A673 (cell line): ENCODE measurements around the gene ADGRL2. TPM values are rescaled to one million over a fixed set of nuclear protein-coding genes. Genes with fewer than 3 reads are reported as not detected.

Experiments used
- BruUV-seq: library from RNA; stranded (reverse); fragments of 400-500 nt; replicated peaks from 2 replicates; lab custom pipeline; 2021; lab: Mats Ljungman, UMichigan
- CTCF ChIA-PET: fragments of 300-600 bp; sonication (Branson Sonifier 250); formaldehyde crosslinking; loops from one replicate; lab custom pipeline; 2022; ENCODE audit warnings: antibody characterized with exemption; lab: Charles Lee
- POLR2A ChIA-PET: fragments of 300-600 bp; sonication (Branson Sonifier 250); formaldehyde crosslinking; loops from one replicate; lab custom pipeline; 2022; ENCODE audit warnings: antibody characterized with exemption; ENCODE audit not compliant: low non-redundant PET; lab: Charles Lee
- DNase-seq: peaks from one replicate; pipeline ENCODE4 v3.0.0-alpha.2; 2015; ENCODE audit warnings: low spot score
- H3K27ac ChIP-seq: fragments of 200-600 bp; sonication (generic); 2 replicates; pipeline ENCODE4 v1.5.1; 2016; ENCODE audit warnings: mixed run types, low read depth, mild to moderate bottlenecking, mixed read lengths, antibody characterized with exemption, low read length; ENCODE audit not compliant: poor library complexity, severe bottlenecking
- H3K27me3 ChIP-seq: fragments of 200-600 bp; sonication (generic); replicated peaks from 2 replicates; pipeline ENCODE4 v1.6.1; 2017; ENCODE audit warnings: mixed run types, low read depth, mild to moderate bottlenecking, mixed read lengths, antibody characterized with exemption, low read length; ENCODE audit not compliant: insufficient read depth, poor library complexity
- H3K36me3 ChIP-seq: fragments of 200-600 bp; sonication (generic); 2 replicates; pipeline ENCODE4 v1.6.1; 2016; ENCODE audit warnings: mixed run types, mild to moderate bottlenecking, mixed read lengths, antibody characterized with exemption, low read length; ENCODE audit not compliant: insufficient read depth, poor library complexity, severe bottlenecking
- H3K4me1 ChIP-seq: fragments of 200-600 bp; sonication (generic); 2 replicates; pipeline ENCODE4 v1.6.1; 2017; ENCODE audit warnings: mixed run types, mild to moderate bottlenecking, mixed read lengths, antibody characterized with exemption, low read length; ENCODE audit not compliant: insufficient read depth, poor library complexity, severe bottlenecking
- H3K4me3 ChIP-seq: fragments of 200-600 bp; sonication (generic); 2 replicates; pipeline ENCODE4 v1.5.1; 2016; ENCODE audit warnings: low read depth, mixed run types, mild to moderate bottlenecking, mixed read lengths, low read length; ENCODE audit not compliant: poor library complexity, severe bottlenecking
- H3K9me3 ChIP-seq: fragments of 200-600 bp; sonication (generic); 2 replicates; pipeline ENCODE4 v1.6.1; 2016; ENCODE audit warnings: mixed run types, low read depth, mild to moderate bottlenecking, mixed read lengths, antibody characterized with exemption, low read length; ENCODE audit not compliant: poor library complexity, severe bottlenecking
- EZH2 ChIP-seq: fragments of 200-600 bp; sonication (generic); IDR thresholded peaks from 2 replicates; pipeline ENCODE4 v1.6.1; 2017; ENCODE audit warnings: borderline replicate concordance, low read depth, mild to moderate bottlenecking, mixed read lengths, antibody characterized with exemption, low read length; ENCODE audit not compliant: poor library complexity, severe bottlenecking
- intact Hi-C: fragments of 100-400 bp; cut with micrococcal nuclease; formaldehyde crosslinking; loops from one replicate; pipeline ENCODE4 v1.10.0; 2022; ENCODE audit not compliant: unreplicated experiment
- total RNA-seq: library from RNA; stranded (reverse); gene quantifications from 2 replicates; pipeline ENCODE4 v1.2.3, GENCODE V29; 2021
- TF ChIP-seq, protein P1 (sequence below): fragments of 300-800, 200-600 bp; sonication (generic); conservative IDR thresholded peaks from 2 replicates; pipeline ENCODE4 v1.5.1; 2017; ENCODE audit warnings: low read depth, mild to moderate bottlenecking, antibody characterized with exemption, low read length, moderate library complexity, mixed read lengths

Gene ADGRL2
- total RNA-seq, 1 experiment from 2014 or later: 1.5 TPM

DNA sequence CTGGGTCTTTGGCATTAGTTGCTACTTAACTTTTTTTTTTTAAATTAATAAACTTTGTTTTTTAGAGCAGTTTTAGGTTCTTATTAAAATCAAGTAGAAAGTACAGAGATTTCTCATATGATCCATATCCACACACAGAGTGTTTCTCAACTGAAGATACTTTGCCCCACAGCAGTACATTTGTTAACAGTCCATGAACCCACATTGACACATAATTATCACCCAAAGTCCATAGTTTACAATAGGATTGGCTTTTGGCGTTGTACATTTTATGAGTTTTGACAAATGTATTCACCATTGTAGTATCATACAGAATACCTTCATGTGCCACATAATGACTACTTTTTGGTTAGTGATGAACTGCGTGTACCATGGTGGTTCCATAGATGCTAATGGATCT is 106.8 kb downstream of the ADGRL2 start:
- Histone ChIP-seq H3K9me3 (no peaks in the 10 kb centered on the region), H3K4me3 (no peak overlapping the region), H3K36me3 (no peaks in the 10 kb centered on the region), H3K27ac (no peak overlapping the region), H3K27me3 (no peaks in the 10 kb centered on the region), H3K4me1 (no peaks in the 10 kb centered on the region)
- ChIA-PET CTCF (no interaction called here), POLR2A (no interaction called here)
- TF ChIP-seq EZH2: no peak
- TF ChIP-seq, protein P1, sequence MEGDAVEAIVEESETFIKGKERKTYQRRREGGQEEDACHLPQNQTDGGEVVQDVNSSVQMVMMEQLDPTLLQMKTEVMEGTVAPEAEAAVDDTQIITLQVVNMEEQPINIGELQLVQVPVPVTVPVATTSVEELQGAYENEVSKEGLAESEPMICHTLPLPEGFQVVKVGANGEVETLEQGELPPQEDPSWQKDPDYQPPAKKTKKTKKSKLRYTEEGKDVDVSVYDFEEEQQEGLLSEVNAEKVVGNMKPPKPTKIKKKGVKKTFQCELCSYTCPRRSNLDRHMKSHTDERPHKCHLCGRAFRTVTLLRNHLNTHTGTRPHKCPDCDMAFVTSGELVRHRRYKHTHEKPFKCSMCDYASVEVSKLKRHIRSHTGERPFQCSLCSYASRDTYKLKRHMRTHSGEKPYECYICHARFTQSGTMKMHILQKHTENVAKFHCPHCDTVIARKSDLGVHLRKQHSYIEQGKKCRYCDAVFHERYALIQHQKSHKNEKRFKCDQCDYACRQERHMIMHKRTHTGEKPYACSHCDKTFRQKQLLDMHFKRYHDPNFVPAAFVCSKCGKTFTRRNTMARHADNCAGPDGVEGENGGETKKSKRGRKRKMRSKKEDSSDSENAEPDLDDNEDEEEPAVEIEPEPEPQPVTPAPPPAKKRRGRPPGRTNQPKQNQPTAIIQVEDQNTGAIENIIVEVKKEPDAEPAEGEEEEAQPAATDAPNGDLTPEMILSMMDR: no peak
- intact Hi-C loops: no loop called here
- no TSS peak for BruUV-seq
- no peak for DNase-seq

DNA sequence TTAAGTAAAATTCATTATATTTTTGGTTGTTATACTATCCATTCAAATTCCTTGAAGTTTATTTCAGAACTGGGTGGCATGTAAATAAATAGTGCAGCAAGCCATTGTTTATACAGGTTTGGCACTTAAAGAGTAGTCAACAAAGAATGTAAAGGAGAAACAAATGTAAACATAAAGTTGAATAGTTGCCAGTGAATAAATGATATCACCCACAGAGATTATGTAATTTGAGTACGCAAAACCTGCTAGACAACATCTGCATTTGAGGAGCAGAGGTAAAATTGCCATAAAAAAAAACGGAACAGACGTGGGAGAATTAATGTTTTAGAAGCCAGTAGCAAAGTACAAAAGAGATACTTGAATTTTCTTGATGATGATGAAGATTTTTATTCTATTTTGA is 111.6 kb downstream of the ADGRL2 start:
- no peak overlapping the region for H3K27ac ChIP-seq
- no peak for DNase-seq
- ChIA-PET POLR2A (no interaction called here), CTCF (no interaction called here)
- no peaks in the 10 kb centered on the region for H3K27me3 ChIP-seq
- no peak overlapping the region for H3K4me3 ChIP-seq
- H3K36me3 ChIP-seq: no peaks in the 10 kb centered on the region
- H3K4me1 ChIP-seq: no peaks in the 10 kb centered on the region
- no peaks in the 10 kb centered on the region for H3K9me3 ChIP-seq
- TF ChIP-seq, protein P1: no peak
- no peak for TF ChIP-seq EZH2
- no TSS peak for BruUV-seq
- intact Hi-C loops: no loop called here

DNA sequence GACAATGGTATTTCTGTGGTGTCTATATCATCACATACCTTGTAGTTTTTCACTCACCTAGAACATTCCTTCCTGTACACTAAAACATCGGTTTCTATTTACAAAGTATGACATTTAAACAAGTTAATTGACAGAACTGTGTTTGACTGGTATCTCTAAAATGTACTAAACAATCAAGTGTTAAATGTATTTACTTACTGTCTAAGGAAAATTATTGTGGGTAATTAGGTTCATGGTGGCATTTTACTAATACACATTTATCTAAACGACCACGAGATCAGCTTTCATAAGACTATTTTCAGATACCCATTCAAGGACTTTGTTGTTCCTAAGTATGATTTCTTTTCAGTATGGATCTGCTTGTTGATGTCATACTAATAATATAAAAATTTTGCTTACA is 115.2 kb downstream of the ADGRL2 start:
- ChIA-PET CTCF (no interaction called here), POLR2A (no interaction called here)
- no peak for DNase-seq
- intact Hi-C loops: no loop called here
- BruUV-seq: no TSS peak
- Histone ChIP-seq H3K27me3 (peaks cover 5% of the 10 kb centered on the region), H3K27ac (no peak overlapping the region), H3K4me3 (no peak overlapping the region), H3K4me1 (peaks cover 7% of the 10 kb centered on the region), H3K9me3 (no peaks in the 10 kb centered on the region), H3K36me3 (no peaks in the 10 kb centered on the region)
- no peak for TF ChIP-seq EZH2
- TF ChIP-seq, protein P1: no peak
